Measurements from ENCODE around the gene MFAP3. TPM values are rescaled to one million over a fixed set of nuclear protein-coding genes. Genes with fewer than 3 reads are reported as not detected.

The MFAP3 gene
- total RNA-seq, 2 experiments from 2014 or later = 13.2 to 13.5 TPM

- H3K27me3 Mint-ChIP-seq = no peaks in the 10 kb centered on the region
- ChIA-PET POLR2A (interaction anchor here (0.8 kb wide), 1 partner anchor 332 kb away, joined by 4 read pairs; no protein-coding TSS in a partner anchor), CTCF (interaction anchor here (0.6 to 2.7 kb wide), 52 partner anchors 9 to 1649 kb away, joined by 3 to 55 read pairs (median 5); partner anchors contain the start of genes FAM114A2, GALNT10 and MFAP3)
- H3K27ac Mint-ChIP-seq = no peak overlapping the region
- no peak overlapping the region for H3K4me3 Mint-ChIP-seq
- no peaks in the 10 kb centered on the region for H3K36me3 Mint-ChIP-seq (ENCODE audit: low read depth)
- ATAC-seq (peak; percentile 83), DNase-seq (peak; percentile 92)
- no peaks in the 10 kb centered on the region for H3K9me3 Mint-ChIP-seq (ENCODE audit: low read depth)
- peaks cover 21% of the 10 kb centered on the region for H3K4me1 Mint-ChIP-seq
- intact Hi-C loops (cut with DNase I, micrococcal nuclease) = loop anchor here (1.0 to 10.0 kb wide), 8 partner anchors 98 to 542 kb away; partner anchors contain the start of gene SAP30L (in 1 of the 2)
Observed at GRCh38 chr5:154072414-154073171, 33.8 kb downstream of the MFAP3 start.

DNA sequence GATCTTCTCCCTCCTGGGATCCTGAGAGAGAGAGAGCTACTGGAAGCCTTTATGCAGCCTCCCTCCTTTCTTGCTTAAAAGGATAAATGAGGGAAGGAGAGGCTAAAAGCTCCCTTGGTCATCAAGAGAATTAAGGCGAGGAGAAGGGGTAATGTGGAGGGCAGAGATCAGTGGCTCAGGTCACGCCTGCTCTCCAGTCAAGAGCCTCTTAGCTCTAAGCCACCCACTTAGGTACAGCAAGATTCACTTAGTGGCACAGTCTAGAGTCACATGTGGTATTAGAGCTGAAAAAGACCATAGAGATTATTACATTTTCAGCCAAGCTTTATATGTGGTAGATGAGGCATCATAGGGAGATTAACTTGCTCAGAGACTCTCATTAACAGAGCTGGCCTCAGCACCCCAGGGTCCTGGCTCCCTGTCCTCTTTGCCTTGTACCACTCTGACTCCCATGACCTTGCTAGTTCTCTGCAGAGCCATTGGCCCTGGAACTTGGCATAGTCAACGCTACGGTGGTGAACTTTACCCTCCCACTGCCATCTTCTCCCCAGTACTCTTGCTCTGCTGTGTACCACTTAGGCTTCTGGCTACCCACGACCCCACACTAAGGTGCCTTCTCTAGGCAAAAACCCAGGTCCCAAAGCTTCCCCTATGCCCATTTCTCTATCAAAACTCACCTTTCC, 37.6 kb downstream of the MFAP3 start:
- H3K36me3 Mint-ChIP-seq (ENCODE audit: low read depth) = no peaks in the 10 kb centered on the region
- POLR2A ChIA-PET = no interaction called here
- H3K4me3 Mint-ChIP-seq = no peak overlapping the region

GRCh38 chr5:154077696-154078095, 38.9 kb downstream of the MFAP3 start:
- H3K9me3 Mint-ChIP-seq (ENCODE audit: low read depth) = no peaks in the 10 kb centered on the region
- POLR2A ChIA-PET = no interaction called here
- H3K27me3 Mint-ChIP-seq = no peaks in the 10 kb centered on the region
- H3K4me3 Mint-ChIP-seq = no peak overlapping the region
- no peak for ATAC-seq
- intact Hi-C loops (cut with DNase I, micrococcal nuclease) = loop anchor here in 1 of 2 experiments (10.0 kb wide), 1 partner anchor 537 kb away; no protein-coding TSS in a partner anchor
- H3K27ac Mint-ChIP-seq = no peak overlapping the region
- H3K36me3 Mint-ChIP-seq (ENCODE audit: low read depth) = no peaks in the 10 kb centered on the region
- no peak for DNase-seq
- CTCF ChIA-PET = interaction anchor here (1.0 to 1.5 kb wide), 3 partner anchors 8 to 327 kb away, joined by 3 to 4 read pairs (median 4); no protein-coding TSS in a partner anchor
- peaks cover 14% of the 10 kb centered on the region for H3K4me1 Mint-ChIP-seq

More for the DNA sequence above, 37.6 kb downstream of the MFAP3 start:
- no peaks in the 10 kb centered on the region for H3K9me3 Mint-ChIP-seq (ENCODE audit: low read depth)
- CTCF ChIA-PET = interaction anchor here (0.5 to 3.1 kb wide), 9 partner anchors 8 to 392 kb away, joined by 3 to 20 read pairs (median 3); partner anchors contain the start of genes FAM114A2, GALNT10 and MFAP3
- H3K4me1 Mint-ChIP-seq = peaks cover 21% of the 10 kb centered on the region
- no peaks in the 10 kb centered on the region for H3K27me3 Mint-ChIP-seq
- DNase-seq (no peak), ATAC-seq (no peak)
- H3K27ac Mint-ChIP-seq = peak overlapping the region; percentile 75
- intact Hi-C loops (cut with DNase I, micrococcal nuclease) = loop anchor here in 1 of 2 experiments (10.0 kb wide), 1 partner anchor 538 kb away; no protein-coding TSS in a partner anchor

DNA sequence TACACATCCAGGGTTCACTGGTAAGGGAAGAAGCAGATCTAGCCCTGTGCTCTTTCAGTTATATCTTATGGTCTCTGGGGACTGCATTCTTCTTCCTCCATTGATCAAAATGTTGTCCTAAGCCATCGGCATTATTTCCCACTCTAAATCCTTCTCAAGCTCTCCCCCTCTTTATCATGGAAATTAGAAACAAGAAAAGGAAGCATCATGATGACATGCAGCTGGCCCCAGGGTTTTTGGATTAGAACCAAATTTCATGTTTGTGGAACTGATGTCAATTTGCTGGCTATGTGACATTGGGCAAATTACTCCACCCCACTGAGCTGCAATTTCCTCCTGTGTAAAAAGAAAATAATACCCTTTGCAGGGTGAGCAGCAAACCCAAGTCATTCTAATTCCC, 39.5 kb downstream of the MFAP3 start:
- no peaks in the 10 kb centered on the region for H3K27me3 Mint-ChIP-seq
- CTCF ChIA-PET = interaction anchor here (1.2 to 1.5 kb wide), 2 partner anchors 31 to 327 kb away, joined by 4 read pairs; no protein-coding TSS in a partner anchor

DNA sequence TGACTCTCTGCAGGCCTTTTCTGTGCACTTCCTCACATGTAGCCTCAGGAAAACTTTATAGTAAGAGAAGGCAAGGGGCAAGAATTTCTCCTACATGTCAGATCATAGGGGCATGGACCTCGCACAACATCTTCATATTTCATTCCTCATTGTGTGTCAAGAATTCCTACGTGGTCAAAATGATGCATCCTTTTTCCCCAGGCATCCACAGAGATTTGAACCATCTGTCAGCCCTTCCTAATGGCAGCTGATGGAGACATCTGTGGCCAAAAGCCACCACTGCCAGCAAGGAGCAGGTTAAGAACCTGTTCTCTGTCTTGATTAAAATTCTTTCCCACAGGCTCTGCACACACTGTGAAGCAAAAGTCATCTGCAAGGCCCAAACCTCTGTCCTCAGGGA, 42.5 kb downstream of the MFAP3 start:
- intact Hi-C loops (cut with DNase I, micrococcal nuclease) = no loop called here
- no peak for ATAC-seq
- DNase-seq = no peak
- Mint-ChIP-seq H3K9me3 (ENCODE audit: low read depth) (no peaks in the 10 kb centered on the region), H3K36me3 (ENCODE audit: low read depth) (no peaks in the 10 kb centered on the region), H3K27ac (no peak overlapping the region), H3K4me1 (peaks cover 4% of the 10 kb centered on the region), H3K4me3 (no peak overlapping the region), H3K27me3 (no peaks in the 10 kb centered on the region)
- ChIA-PET CTCF (no interaction called here), POLR2A (no interaction called here)

More for the DNA sequence above, 39.5 kb downstream of the MFAP3 start:
- intact Hi-C loops (cut with DNase I, micrococcal nuclease) = loop anchor here in 1 of 2 experiments (10.0 kb wide), 1 partner anchor 537 kb away; no protein-coding TSS in a partner anchor
- H3K9me3 Mint-ChIP-seq (ENCODE audit: low read depth) = no peaks in the 10 kb centered on the region
- no peak overlapping the region for H3K27ac Mint-ChIP-seq
- no peak overlapping the region for H3K4me3 Mint-ChIP-seq
- ATAC-seq = no peak
- POLR2A ChIA-PET = no interaction called here
- DNase-seq = no peak
- peaks cover 14% of the 10 kb centered on the region for H3K4me1 Mint-ChIP-seq
- H3K36me3 Mint-ChIP-seq (ENCODE audit: low read depth) = no peaks in the 10 kb centered on the region

DNA sequence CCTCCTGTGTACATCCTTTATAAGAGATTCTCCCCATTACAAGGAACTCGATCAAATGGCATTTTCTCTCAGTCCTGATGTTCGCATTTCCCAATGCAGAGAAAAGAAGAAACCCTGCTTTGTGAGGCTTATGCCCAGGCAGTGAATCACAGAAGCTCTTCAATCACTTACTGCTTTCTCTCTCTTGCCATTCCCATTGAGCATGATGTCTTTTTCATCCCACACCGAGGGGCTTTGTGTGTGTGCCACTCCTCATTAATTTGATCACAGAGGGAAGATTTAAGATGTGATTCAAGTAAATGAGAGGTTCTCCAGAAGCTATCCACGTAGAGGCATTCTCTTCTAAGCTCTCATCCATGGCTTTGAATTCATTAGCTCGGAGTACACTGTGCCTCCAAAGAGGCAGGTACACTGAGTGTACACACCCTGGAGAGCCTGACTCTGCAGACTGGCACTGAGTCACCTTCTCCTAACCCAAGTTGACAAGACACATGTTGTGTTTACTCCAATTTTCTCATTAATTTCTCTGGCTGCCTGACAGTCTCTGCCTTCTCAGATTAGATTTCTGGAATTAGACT, 45.4 kb downstream of the MFAP3 start:
- POLR2A ChIA-PET = no interaction called here
- intact Hi-C loops (cut with DNase I, micrococcal nuclease) = no loop called here
- no peak overlapping the region for H3K27ac Mint-ChIP-seq
- CTCF ChIA-PET = no interaction called here
- DNase-seq = no peak
- H3K27me3 Mint-ChIP-seq = no peaks in the 10 kb centered on the region
- no peak for ATAC-seq
- H3K36me3 Mint-ChIP-seq (ENCODE audit: low read depth) = no peaks in the 10 kb centered on the region
- H3K4me1 Mint-ChIP-seq = peaks cover 4% of the 10 kb centered on the region
- no peaks in the 10 kb centered on the region for H3K9me3 Mint-ChIP-seq (ENCODE audit: low read depth)
- H3K4me3 Mint-ChIP-seq = no peak overlapping the region

DNA sequence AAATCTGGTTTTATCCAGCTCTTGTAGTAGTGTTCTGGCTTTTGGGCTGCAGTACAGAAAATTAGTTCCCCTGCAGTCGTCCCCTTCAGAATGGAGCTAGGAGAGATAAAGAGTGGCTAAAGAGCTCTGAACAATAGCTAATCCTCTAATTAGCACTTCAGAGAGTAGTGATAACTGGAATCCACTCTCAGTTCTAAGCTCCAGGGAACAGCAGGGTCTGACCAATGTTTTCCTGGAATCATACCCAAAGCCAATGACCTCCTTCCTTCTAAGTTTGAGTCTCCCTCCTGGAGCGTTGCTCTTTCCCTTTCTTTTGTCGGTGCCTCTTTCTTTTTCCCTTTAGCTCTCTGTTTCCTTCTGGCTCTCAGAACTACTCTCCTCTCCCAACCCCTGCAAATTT, 47.4 kb downstream of the MFAP3 start:
- Mint-ChIP-seq H3K36me3 (ENCODE audit: low read depth) (no peaks in the 10 kb centered on the region), H3K4me1 (peaks cover 4% of the 10 kb centered on the region), H3K27ac (no peak overlapping the region), H3K9me3 (ENCODE audit: low read depth) (no peaks in the 10 kb centered on the region), H3K27me3 (peaks cover 2% of the 10 kb centered on the region), H3K4me3 (no peak overlapping the region)
- CTCF ChIA-PET = interaction anchor here (0.9 to 2.0 kb wide), 4 partner anchors 9 to 318 kb away, joined by 3 to 13 read pairs (median 3); no protein-coding TSS in a partner anchor
- POLR2A ChIA-PET = no interaction called here
- no peak for ATAC-seq
- intact Hi-C loops (cut with DNase I, micrococcal nuclease) = no loop called here
- no peak for DNase-seq

- no peak overlapping the region for H3K4me3 Mint-ChIP-seq
- intact Hi-C loops (cut with DNase I, micrococcal nuclease) = no loop called here
- POLR2A ChIA-PET = no interaction called here
Observed at GRCh38 chr5:154086641-154087040, 47.9 kb downstream of the MFAP3 start.

DNA sequence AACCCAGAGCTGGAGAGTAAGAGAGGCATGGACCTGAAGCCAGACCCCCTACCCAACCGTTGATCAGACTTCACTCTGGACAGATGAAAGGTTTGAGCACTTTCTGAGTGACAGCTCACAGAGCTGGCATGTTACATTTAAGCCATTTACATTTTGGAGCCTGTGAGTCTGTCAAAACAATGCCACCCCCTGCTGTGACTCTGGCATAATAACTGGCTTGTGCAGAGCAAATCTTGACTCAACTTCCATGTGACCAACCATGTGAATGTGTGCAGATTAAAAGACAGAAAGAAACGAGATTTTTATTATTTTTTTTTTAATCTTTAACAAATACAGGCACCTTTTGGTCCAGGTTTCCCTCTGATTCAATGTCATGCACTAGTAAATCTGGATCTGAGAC, 48.5 kb downstream of the MFAP3 start:
- ATAC-seq (no peak), DNase-seq (no peak)
- ChIA-PET POLR2A (no interaction called here), CTCF (interaction anchor here (1.2 to 2.0 kb wide), 3 partner anchors 13 to 93 kb away, joined by 3 to 13 read pairs (median 3); no protein-coding TSS in a partner anchor)
- Mint-ChIP-seq H3K27me3 (peaks cover 2% of the 10 kb centered on the region), H3K27ac (no peak overlapping the region), H3K36me3 (ENCODE audit: low read depth) (no peaks in the 10 kb centered on the region), H3K9me3 (ENCODE audit: low read depth) (no peaks in the 10 kb centered on the region), H3K4me3 (no peak overlapping the region), H3K4me1 (peaks cover 4% of the 10 kb centered on the region)
- intact Hi-C loops (cut with DNase I, micrococcal nuclease) = no loop called here

More at GRCh38 chr5:154086641-154087040, 47.9 kb downstream of the MFAP3 start:
- Mint-ChIP-seq H3K27me3 (peaks cover 2% of the 10 kb centered on the region), H3K27ac (no peak overlapping the region), H3K36me3 (ENCODE audit: low read depth) (no peaks in the 10 kb centered on the region), H3K4me1 (peaks cover 4% of the 10 kb centered on the region), H3K9me3 (ENCODE audit: low read depth) (no peaks in the 10 kb centered on the region)
- CTCF ChIA-PET = interaction anchor here (0.9 to 2.0 kb wide), 4 partner anchors 9 to 318 kb away, joined by 3 to 13 read pairs (median 3); no protein-coding TSS in a partner anchor
- no peak for ATAC-seq
- no peak for DNase-seq

DNA sequence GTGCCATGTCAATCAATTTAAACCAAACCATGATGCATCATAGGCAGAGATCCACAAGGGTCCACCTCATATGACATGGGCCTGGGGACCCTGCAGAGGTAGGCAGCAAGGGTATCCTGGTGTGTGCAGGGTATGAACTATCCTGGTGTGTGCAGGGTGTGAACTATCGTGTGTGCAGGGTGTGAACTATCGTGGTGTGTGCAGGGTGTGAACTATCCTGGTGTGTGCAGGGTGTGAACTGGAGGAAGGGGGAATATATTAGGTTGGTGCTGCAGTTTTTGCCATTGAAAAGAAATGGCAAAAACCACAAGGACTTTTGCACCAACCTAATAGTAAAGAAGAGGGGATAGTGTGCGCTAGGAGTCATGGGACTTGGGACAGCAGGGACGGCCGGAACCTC, 50.0 kb downstream of the MFAP3 start:
- ChIA-PET CTCF (no interaction called here), POLR2A (no interaction called here)

DNA sequence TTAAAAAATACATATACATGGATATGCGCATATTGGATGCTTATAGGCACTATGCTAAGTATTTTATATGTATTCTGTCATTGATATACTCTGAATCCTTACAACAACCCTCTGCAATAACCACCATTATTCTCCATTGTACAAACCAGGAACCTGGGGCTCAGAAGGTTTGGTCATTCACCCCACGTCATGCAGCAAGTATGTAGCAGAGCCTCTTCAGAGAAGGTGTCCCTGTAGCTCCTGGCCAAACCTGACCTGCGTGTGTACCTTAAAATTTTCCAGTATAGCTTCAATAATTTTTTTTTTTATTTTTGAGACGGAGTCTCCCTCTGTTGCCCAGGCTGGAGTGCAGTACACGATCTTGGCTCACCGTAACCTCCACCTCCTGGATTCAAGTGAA, 51.9 kb downstream of the MFAP3 start:
- intact Hi-C loops (cut with DNase I, micrococcal nuclease) = no loop called here
- peaks cover 16% of the 10 kb centered on the region for H3K27me3 Mint-ChIP-seq
- H3K27ac Mint-ChIP-seq = no peak overlapping the region
- POLR2A ChIA-PET = no interaction called here
- no peaks in the 10 kb centered on the region for H3K9me3 Mint-ChIP-seq (ENCODE audit: low read depth)
- no peak overlapping the region for H3K4me3 Mint-ChIP-seq
- no peak for DNase-seq
- CTCF ChIA-PET = interaction anchor here (0.6 to 1.7 kb wide), 3 partner anchors 19 to 131 kb away, joined by 3 to 4 read pairs (median 3); no protein-coding TSS in a partner anchor
- no peaks in the 10 kb centered on the region for H3K36me3 Mint-ChIP-seq (ENCODE audit: low read depth)
- H3K4me1 Mint-ChIP-seq = peaks cover 3% of the 10 kb centered on the region
- no peak for ATAC-seq

More for the DNA sequence above, 50.0 kb downstream of the MFAP3 start:
- Mint-ChIP-seq H3K36me3 (ENCODE audit: low read depth) (no peaks in the 10 kb centered on the region), H3K4me3 (no peak overlapping the region), H3K27ac (no peak overlapping the region), H3K27me3 (peaks cover 7% of the 10 kb centered on the region), H3K4me1 (peaks cover 4% of the 10 kb centered on the region), H3K9me3 (ENCODE audit: low read depth) (no peaks in the 10 kb centered on the region)
- intact Hi-C loops (cut with DNase I, micrococcal nuclease) = no loop called here
- DNase-seq (no peak), ATAC-seq (no peak)

Measured in activated CD4-positive, alpha-beta T cell treated with anti-CD3 and anti-CD28 coated beads for 36 hours (primary cell).